Activated CD4-positive, alpha-beta T cell treated with anti-CD3 and anti-CD28 coated beads, Interleukin-2, Interleukin-4, amounts not matched to agents 100 ng/mL and 50 ng/mL, durations not matched to agents 16 hours and 8 hours (primary cell): ENCODE results near the gene DNAH11.
A peak's percentile ranks its signal among the peaks of the same experiment; 100 is the strongest.

Experiments
- DNase-seq: peaks from one replicate; pipeline ENCODE4 v3.0.0-alpha.2; 2020; ENCODE audit warnings: low spot score

The DNAH11 gene

DNA sequence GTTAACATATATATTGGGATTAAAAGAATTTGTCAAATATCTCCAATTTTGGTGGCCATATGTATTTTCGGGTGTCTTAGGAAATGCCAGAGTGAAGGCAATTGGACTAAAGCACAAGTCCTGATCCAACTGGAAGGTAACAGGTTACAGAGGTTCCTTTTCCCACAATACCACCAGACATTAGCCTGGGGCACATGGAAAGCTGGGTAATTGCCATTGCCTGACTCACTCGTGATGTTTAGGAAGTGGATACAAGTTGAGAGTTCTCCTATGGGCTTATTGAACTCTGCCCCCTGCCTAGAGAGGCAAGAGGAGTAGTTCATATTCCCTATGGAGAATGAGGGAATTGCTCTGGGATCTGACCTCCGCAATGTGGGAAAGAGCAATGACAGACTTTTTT is 5.7 kb downstream of the DNAH11 start:
- DNase-seq = no peak

GRCh38 chr7:21550076-21550475 is 7.2 kb downstream of the DNAH11 start:
- DNase-seq = no peak

GRCh38 chr7:21550821-21551531 is 8.1 kb downstream of the DNAH11 start:
- DNase-seq = no peak

DNA sequence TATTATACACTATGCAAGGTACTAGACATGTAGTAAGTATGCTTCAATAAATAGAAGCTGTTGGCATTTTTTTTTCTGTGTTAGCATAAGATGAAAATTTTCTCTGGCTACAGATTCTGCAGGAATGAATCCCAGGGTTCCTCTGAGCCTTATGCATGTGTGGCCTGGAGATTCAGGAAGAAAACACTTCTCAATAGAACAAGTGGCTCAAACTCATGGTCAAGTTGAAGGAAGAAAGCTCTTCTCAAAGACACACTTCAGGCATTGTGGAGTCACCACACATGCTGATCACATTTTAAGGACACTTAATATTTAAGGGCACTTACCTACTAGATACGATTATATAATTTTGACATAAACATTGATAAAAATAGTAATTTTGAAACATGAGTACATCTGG is 19.5 kb downstream of the DNAH11 start:
- DNase-seq = no peak

DNA sequence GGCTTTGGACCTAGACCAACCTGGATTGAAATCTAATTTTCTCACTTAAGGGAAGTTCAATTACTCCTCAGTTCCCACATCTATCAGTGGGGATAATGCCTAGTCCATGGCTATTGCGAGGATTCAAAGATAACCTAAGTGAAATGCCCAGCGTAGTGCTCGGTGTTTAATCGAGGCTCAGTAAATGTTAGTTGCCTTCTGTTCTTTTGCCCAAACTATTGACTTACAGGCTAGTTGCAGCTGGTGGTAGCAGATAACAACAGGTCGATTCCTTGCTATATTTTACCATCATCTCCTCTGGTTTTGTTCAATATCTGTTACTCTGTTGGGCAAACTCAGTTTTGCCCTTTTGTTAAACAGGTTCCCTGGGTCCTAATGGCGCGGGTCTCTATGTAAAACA is 22.8 kb downstream of the DNAH11 start:
- DNase-seq = no peak

GRCh38 chr7:21566094-21566493 is 23.3 kb downstream of the DNAH11 start:
- DNase-seq = no peak

DNA sequence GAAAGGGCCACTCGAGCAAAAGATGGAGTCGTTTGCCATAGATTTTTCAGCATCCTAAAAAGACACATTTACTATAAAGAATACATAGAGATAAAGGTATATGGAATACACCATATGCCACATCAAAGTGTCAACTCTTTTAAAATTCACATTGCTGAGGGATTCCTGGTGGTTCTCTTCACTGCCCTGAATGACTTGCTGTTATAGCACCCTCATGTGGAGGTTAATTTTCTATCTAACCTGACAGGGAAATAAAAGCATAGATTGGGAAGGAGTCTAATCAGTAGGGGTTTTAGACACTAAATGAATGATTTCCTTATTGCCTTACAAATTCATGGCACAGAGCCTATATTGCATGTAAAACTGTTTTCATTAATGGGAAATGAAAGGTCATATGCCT is 25.9 kb downstream of the DNAH11 start:
- DNase-seq = peak; percentile 9

DNA sequence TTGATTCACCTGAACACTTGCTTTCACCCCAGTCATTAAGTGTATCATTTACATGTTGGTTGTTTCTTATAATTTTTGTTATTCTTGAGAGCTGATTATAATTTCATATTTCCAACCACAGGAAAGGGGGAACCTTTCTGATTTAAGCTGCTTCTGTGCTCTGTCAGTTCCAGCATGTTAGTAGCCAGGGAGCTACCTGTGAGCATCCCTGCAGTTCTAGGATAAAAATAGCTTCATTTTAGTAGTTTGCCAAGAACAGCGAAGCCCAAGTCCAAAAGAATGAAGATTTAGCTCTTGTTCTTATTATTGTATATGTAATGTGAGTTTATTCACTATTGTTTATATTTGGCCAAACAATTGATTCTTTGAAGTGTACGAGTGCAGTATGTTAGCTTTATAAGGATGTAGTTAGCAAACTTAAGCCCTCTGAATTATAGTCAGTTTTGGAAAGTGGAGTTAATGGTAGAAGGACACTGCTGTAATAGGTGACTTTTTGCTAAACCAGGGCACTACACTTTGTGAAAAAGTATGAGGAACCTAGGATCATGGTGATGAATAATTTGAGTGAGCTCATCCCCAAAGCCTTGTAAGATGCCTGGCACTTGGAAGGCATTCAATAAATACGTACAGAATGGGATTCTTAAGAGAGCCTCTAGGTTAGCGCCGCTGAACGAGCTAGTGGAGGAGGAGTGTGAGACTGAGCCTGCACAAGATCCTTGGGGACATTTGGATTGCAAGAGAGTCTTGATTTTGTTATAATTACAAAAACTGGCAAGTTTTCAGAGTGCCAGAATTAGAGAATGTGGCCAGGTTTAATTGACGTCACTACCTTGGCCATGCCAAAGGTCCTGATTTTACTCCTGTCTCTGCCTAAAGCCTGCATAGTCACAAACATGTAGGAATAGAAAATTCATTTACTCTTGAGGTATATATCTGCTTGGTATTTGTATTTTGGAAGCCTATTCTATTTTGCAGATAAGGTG is 29.8 kb downstream of the DNAH11 start:
- no peak for DNase-seq

DNA sequence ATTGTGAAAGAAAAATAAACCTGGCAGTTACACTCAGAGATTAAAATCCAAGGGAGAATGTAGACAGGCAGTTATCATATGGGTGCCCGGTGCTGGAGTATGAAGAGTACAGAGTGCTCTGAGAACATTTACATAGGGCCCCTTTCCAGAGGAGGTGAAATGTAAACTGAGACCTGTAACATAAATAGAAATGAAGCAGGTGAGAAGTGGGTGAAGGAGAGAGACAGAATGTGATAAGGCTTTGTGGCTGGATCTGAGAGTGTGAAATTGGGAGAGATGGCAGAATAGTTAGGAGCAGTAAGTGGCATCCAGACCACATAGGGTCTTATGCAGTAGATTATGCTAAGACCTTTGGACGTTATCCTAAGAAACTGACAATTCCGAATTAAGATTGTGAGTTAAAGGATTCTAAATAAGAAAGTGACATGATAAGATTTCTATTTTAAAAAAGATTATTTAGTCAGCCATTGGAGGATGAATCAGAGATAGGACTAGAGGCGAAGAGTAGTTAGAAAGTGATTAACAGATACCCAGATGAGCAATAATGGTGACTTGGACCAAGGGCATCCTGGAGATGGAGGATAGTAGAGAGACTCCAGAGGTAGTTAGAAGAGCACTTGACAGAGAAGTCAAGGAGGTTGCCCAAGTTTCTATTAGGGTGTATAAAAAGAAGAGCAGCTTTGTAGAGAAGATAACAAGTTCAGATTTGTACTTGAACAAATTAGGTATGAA is 36.7 kb downstream of the DNAH11 start:
- DNase-seq = no peak

GRCh38 chr7:21580073-21580521 is 37.3 kb downstream of the DNAH11 start:
- DNase-seq = no peak

- DNase-seq = no peak
Measured at GRCh38 chr7:21585070-21585724, 42.4 kb downstream of the DNAH11 start.

DNA sequence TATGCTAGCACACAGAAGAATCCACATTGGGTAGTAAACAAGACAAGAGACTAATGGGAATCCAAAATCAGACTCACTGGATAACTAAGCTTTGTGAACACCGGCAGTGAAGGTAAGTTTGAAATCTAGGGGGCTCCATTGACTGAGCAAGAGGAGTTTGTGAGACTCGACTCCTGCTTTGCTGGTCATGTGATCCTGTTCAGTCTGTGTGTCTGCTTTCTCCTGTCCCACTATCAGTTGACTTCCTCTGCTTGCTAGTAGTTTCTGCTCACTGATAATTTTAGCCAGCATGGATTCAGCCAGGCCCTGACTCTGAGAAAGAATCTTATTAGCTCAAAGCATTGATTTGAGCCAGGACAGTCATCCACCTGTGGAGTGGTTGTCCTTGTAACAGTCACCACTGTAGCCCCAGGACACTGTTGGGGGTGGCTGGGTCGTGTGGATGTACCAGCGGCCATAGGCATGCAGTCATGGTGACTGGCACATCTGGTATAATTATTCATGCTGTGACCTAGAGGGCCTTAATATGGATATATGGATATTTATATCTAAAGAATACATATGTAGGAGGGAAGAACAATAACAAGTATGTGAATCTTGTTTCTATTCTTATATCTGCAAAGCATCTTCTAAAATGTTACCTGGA is 44.4 kb downstream of the DNAH11 start:
- no peak for DNase-seq

DNA sequence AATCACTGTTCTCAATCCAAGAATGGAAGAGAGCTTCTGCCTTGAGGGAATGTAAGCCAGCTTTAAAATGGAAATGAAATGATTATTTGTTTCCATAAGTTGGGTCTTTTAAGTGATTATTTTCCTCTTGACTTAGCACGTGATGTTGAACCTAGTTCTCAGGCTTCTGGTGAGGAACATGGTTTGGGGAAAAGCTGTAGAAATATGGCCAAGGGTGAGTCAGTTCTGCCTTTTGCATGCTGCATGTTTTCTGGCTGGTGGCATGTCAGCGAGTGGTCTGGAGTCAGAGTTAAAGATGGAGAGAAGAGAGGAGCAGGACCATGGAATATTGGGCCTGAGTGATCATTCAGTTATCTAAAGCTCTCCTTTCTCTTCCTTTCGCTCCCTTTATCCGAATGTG is 54.0 kb downstream of the DNAH11 start:
- no peak for DNase-seq

DNA sequence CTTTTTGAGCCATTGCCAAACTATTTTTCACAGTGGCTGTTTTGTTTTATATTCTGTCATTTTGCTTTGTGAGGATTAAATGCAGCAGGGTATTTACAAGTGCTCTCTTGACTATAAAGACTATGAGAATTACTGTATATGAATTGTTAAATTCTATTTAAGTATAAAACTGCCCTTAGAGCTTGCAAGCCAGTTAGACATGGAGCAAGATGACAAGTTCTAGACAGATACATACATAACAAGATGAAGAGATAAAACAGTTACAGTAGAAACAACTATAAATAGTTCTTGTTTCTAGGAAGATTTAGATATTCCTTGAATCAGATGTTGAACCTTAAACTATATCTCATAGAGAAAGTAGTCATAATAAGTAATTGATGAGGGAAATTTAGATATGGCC is 60.6 kb downstream of the DNAH11 start:
- DNase-seq = no peak

GRCh38 chr7:21603972-21604749 is 61.3 kb downstream of the DNAH11 start:
- no peak for DNase-seq

GRCh38 chr7:21605008-21605585 is 62.3 kb downstream of the DNAH11 start:
- DNase-seq = no peak

GRCh38 chr7:21608465-21608864 is 65.6 kb downstream of the DNAH11 start:
- no peak for DNase-seq

DNA sequence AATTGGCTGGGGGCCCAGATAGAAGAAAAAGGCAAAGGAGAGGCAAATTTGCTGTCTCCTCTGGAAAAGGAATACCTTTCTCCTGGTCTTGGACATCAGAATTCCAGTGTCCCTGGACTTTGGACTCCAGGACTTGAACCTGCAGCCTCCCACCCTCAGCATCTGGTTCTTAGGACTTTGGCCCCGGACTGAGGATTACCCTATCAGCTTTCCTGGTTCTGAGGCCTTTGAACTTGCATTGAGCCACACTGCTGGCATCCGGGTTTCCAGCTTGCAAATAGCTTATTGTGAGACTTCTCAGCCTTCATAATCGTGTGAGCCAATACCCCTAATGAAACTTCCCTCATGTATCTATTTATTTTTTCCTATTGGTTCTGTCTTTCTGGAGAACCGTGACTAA is 68.3 kb downstream of the DNAH11 start:
- no peak for DNase-seq

- no peak for DNase-seq
Measured at GRCh38 chr7:21616091-21616490, 73.3 kb downstream of the DNAH11 start.

GRCh38 chr7:21616796-21617436 is 74.1 kb downstream of the DNAH11 start:
- no peak for DNase-seq
